GM19395 (cell line): Measurements from ENCODE around the gene TMCC1.
A peak's percentile ranks its signal among the peaks of the same experiment; 100 is the strongest.
"Not testable (repeated sequence)": the region's sequence is repeated elsewhere in the genome, so short reads cannot be mapped to it uniquely, and the experiment has no call there.

ENCODE experiments used
- ATAC-seq: cut with Tn5 transposase; IDR thresholded peaks from one replicate; pipeline ENCODE4 v1.9.1; 2021; ENCODE audit warnings: mild to moderate bottlenecking, moderate library complexity; ENCODE audit not compliant: unreplicated experiment

Gene TMCC1

GRCh38 chr3:129837065-129837642 is 56.4 kb downstream of the TMCC1 start:
- no peak for ATAC-seq

- ATAC-seq = no peak
These were observed 57.0 kb downstream of the TMCC1 start for GRCh38 chr3:129836381-129837064.

GRCh38 chr3:129835198-129835597 is 58.3 kb downstream of the TMCC1 start:
- no peak for ATAC-seq

GRCh38 chr3:129834580-129834979 is 58.9 kb downstream of the TMCC1 start:
- no peak for ATAC-seq

- not testable (repeated sequence) for ATAC-seq
These were observed 61.6 kb downstream of the TMCC1 start for GRCh38 chr3:129831942-129832341.

GRCh38 chr3:129831503-129831902 is 62.0 kb downstream of the TMCC1 start:
- no peak for ATAC-seq

GRCh38 chr3:129829640-129830039 is 63.9 kb downstream of the TMCC1 start:
- ATAC-seq = no peak

GRCh38 chr3:129827765-129828164 is 65.7 kb downstream of the TMCC1 start:
- peak; percentile 91 for ATAC-seq

- ATAC-seq = peak; percentile 47
These were observed 68.5 kb downstream of the TMCC1 start for GRCh38 chr3:129824926-129825541.

- ATAC-seq = no peak
These were observed 70.8 kb downstream of the TMCC1 start for GRCh38 chr3:129822679-129823078.

GRCh38 chr3:129822241-129822640 is 71.3 kb downstream of the TMCC1 start:
- ATAC-seq = no peak

GRCh38 chr3:129820587-129820986 is 72.9 kb downstream of the TMCC1 start:
- no peak for ATAC-seq

- ATAC-seq = no peak
These were observed 80.9 kb downstream of the TMCC1 start for GRCh38 chr3:129812589-129812988.

- ATAC-seq = no peak
These were observed 84.2 kb downstream of the TMCC1 start for GRCh38 chr3:129809297-129809696.

GRCh38 chr3:129796146-129796545 is 97.4 kb downstream of the TMCC1 start:
- ATAC-seq = no peak

- ATAC-seq = no peak
These were observed 98.1 kb downstream of the TMCC1 start for GRCh38 chr3:129795186-129796010.

GRCh38 chr3:129794311-129795185 is 99.0 kb downstream of the TMCC1 start:
- peak; percentile 58 for ATAC-seq

GRCh38 chr3:129793942-129794310 is 99.6 kb downstream of the TMCC1 start:
- ATAC-seq = no peak

GRCh38 chr3:129793319-129793718 is 100.2 kb downstream of the TMCC1 start:
- ATAC-seq = no peak

- ATAC-seq = no peak
These were observed 110.0 kb downstream of the TMCC1 start for GRCh38 chr3:129783470-129783869.

- ATAC-seq = no peak
These were observed 114.6 kb downstream of the TMCC1 start for GRCh38 chr3:129778871-129779270.
